ENCODE data around the gene RALGAPA2.

DNA sequence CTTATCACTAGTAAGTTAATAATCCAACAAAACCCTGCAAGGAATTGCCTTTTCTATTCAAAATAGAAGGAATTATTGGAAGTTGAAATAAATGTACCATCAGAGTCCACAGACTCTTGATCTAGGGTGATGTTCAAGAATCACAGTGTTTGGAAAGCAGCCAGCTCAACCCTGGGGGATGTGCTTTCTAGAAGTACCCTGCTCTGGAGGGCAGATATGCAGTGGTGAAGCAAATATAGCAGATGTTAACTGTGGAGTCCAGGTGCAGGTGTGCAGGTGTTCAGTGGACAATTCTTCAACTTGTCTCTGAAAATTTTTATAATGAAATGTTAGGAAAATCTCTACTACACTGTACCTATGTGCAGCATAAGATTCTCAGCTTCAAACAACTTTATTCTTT lies 353.6 kb downstream of the RALGAPA2 start:
- TF ChIP-seq, protein P1, sequence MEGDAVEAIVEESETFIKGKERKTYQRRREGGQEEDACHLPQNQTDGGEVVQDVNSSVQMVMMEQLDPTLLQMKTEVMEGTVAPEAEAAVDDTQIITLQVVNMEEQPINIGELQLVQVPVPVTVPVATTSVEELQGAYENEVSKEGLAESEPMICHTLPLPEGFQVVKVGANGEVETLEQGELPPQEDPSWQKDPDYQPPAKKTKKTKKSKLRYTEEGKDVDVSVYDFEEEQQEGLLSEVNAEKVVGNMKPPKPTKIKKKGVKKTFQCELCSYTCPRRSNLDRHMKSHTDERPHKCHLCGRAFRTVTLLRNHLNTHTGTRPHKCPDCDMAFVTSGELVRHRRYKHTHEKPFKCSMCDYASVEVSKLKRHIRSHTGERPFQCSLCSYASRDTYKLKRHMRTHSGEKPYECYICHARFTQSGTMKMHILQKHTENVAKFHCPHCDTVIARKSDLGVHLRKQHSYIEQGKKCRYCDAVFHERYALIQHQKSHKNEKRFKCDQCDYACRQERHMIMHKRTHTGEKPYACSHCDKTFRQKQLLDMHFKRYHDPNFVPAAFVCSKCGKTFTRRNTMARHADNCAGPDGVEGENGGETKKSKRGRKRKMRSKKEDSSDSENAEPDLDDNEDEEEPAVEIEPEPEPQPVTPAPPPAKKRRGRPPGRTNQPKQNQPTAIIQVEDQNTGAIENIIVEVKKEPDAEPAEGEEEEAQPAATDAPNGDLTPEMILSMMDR (conservative IDR thresholded peaks at IDR 0.05; ENCODE audit: low read depth, low read length), result no peak
- no peak for TF ChIP-seq EZH2 (IDR thresholded peaks at IDR 0.05; ENCODE audit: low read length, unreplicated experiment)
